ENCODE measurements around the gene MARCHF5. TPM values are rescaled to one million over a fixed set of nuclear protein-coding genes. Genes with fewer than 3 reads are reported as not detected.

The MARCHF5 gene
- total and polyA plus RNA-seq, 2 of the 8 experiments (the other 6 are each of a cell fraction or from before 2014, with no cell fraction given): 8.7 to 26.8 TPM

DNA sequence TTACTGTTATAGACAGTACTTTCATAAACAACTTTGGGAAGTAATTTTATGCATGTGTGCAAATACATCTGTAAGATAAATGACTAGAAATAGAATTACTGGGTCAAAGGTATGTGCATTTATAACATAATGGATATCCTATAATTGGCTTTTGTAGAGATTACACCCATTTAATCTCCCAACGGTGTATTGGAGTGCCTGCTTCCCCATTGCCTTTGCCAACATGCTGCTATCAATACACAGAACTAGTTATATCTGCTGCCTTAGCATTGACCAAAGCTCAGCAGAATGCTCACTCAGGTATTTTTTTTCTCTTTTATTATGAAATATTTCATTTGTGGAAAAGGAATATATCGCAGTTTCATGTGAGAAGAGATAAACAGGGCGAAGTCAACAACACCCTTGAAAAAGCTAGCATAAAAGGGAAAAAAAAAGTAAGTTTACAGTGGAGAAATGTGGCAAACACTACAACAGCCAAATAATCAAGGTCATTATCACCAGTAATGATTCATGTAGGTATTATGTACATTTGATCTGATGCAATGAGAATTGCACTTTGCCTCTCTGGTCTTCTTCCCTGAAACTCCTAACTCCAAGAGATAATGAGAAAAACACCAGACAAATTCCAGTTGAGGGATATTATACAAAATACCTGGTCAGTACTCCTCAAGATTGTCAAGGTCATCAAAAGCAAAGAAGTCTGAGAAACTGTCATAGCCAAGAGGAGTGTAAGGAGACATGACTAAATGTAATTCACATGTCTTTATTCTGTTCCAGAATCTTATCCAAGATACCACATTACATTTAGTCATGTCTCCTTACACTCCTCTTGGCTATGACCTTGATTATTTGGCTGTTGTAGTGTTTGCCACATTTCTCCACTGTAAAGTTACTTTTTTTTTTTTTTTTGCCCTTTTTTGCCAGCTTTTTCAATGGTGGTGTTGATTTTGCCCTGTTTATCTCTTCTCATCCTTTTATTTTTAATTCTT is 36.8 kb downstream of the MARCHF5 start (continued):
- TF ChIP-seq SP4 (IDR thresholded peaks at IDR 0.05; ENCODE audit: low read length): no peak
- TF ChIP-seq ZNF274 (IDR thresholded peaks at IDR 0.05; ENCODE audit: borderline replicate concordance, extremely low read depth, low read length): no peak

Measured in H1 (cell line).